ENCODE data around the gene SH2D3C. TPM values are rescaled to one million over a fixed set of nuclear protein-coding genes. Genes with fewer than 3 reads are reported as not detected.
A peak's percentile ranks its signal among the peaks of the same experiment; 100 is the strongest.

The SH2D3C gene
- total and polyA plus RNA-seq, 2 of the 4 experiments (the other 2 are of a cell fraction), result under 0.01 to 0.24 TPM

GRCh38 chr9:127741831-127742434 lies 36.5 kb downstream of the SH2D3C start:
- Histone ChIP-seq H3K9ac (ENCODE audit: low read depth, low read length) (no peak overlapping the region), H2BK20ac (ENCODE audit: low read depth, low read length) (no peak overlapping the region), H3K9me1 (ENCODE audit: insufficient read depth, low read length) (0 out of 2 replicates have a peak, but pooled peaks cover 5% of the 10 kb centered on the region), H3K79me1 (ENCODE audit: low read depth in 1 of 2, low read length in 2 of 2) (no peaks in the 10 kb centered on the region), H3K14ac (replicated peaks; ENCODE audit: low read depth, low read length) (no peak overlapping the region), H4K20me1 (ENCODE audit: insufficient read depth, low read length) (peaks cover 7% of the 10 kb centered on the region; the same call in 1 of the 2 replicates), H4K5ac (ENCODE audit: low read depth, low read length) (no peak overlapping the region), H3K9me3 (ENCODE audit: control insufficient read depth, insufficient read depth, low read length) (no peaks in the 10 kb centered on the region), H2AK9ac (replicated peaks; ENCODE audit: low read depth, low read length, poor library complexity) (no peak overlapping the region), H3K36me3 (ENCODE audit: control insufficient read depth, insufficient read depth, low read length) (no peaks in the 10 kb centered on the region), H4K91ac (ENCODE audit: insufficient read depth, low read depth, low read length) (no peak overlapping the region), H3K23ac (ENCODE audit: low read depth, low read length) (no peak overlapping the region), H3K4ac (ENCODE audit: low read depth, low read length) (no peak overlapping the region), H2BK5ac (ENCODE audit: low read depth, low read length, poor library complexity, severe bottlenecking) (no peak overlapping the region), H3K56ac (ENCODE audit: extremely low read depth, insufficient read depth, low read length) (no peak overlapping the region), H3K4me1 (ENCODE audit: control insufficient read depth, insufficient read depth, low read length) (no peaks in the 10 kb centered on the region), H2BK120ac (ENCODE audit: low read depth, low read length) (no peak overlapping the region), H4K8ac (ENCODE audit: low read depth in 2 of 2, low read length in 2 of 2) (no peak overlapping the region), H3K18ac (ENCODE audit: low read depth, low read length) (no peak overlapping the region), H2BK15ac (ENCODE audit: low read depth, low read length) (no peak overlapping the region), H2AK5ac (ENCODE audit: low read depth, low read length) (no peak overlapping the region), H2AFZ (replicated peaks; ENCODE audit: low read length, poor library complexity) (peak overlapping the region; percentile 21), H3K4me3 (ENCODE audit: insufficient read depth, low read depth, low read length) (no peak overlapping the region; the same call in 1 of the 2 replicates), H3K27ac (ENCODE audit: insufficient read depth, low read length) (no peak overlapping the region), H3K27me3 (ENCODE audit: control insufficient read depth, insufficient read depth, low read length) (peaks cover 16% of the 10 kb centered on the region; the same call in 1 of the 2 replicates), H3K4me2 (ENCODE audit: low read depth, low read length) (no peak overlapping the region)
- in situ Hi-C loops (cut with MboI; ENCODE audit: low sequenced_read_pairs), result no loop called here
- ChIA-PET POLR2A (ENCODE audit: unreplicated experiment) (no interaction called here), CTCF (no interaction called here)
- DNase-seq (no peak), ATAC-seq (ENCODE audit: low read depth) (no peak)
- dilution Hi-C loops (cut with HindIII; ENCODE audit: low sequenced_read_pairs, unreplicated experiment), result no loop called here
- intact Hi-C loops (cut with micrococcal nuclease), result loop anchor here (5.0 kb wide), 1 partner anchor 375 kb away; no protein-coding TSS in a partner anchor
- 51% methylated on average over 11 of the region's 38 CpGs; no CpG with 5 or more reads in 1 of the 2 experiments for WGBS, 2 experiments (ENCODE audit: extremely low coverage in 2 of 2, insufficient read length in 1 of 2)
- TF ChIP-seq POLR2A (IDR thresholded peaks at IDR 0.05; ENCODE audit: low read depth, low read length), result no peak
- no peak for TF ChIP-seq RAD21 (IDR thresholded peaks at IDR 0.05; ENCODE audit: low read length)
- TF ChIP-seq, protein P1, sequence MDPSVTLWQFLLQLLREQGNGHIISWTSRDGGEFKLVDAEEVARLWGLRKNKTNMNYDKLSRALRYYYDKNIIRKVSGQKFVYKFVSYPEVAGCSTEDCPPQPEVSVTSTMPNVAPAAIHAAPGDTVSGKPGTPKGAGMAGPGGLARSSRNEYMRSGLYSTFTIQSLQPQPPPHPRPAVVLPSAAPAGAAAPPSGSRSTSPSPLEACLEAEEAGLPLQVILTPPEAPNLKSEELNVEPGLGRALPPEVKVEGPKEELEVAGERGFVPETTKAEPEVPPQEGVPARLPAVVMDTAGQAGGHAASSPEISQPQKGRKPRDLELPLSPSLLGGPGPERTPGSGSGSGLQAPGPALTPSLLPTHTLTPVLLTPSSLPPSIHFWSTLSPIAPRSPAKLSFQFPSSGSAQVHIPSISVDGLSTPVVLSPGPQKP (IDR thresholded peaks at IDR 0.05; ENCODE audit: borderline replicate concordance, low read depth, low read length), result no peak
- no peak for TF ChIP-seq CHD1 (IDR thresholded peaks at IDR 0.05; ENCODE audit: low read depth, low read length)
- TF ChIP-seq RCOR1 (IDR thresholded peaks at IDR 0.05; ENCODE audit: insufficient replicate concordance, low read length), result no peak
- no peak for TF ChIP-seq MXI1 (IDR thresholded peaks at IDR 0.05; ENCODE audit: borderline replicate concordance, low read depth, low read length)
- BruUV-seq (replicated peaks), result no TSS peak

Measured in IMR-90 (cell line).